SK-N-SH treated with all-trans-retinoic acid at 6 μM for 48 hours (cell line): ENCODE data around the gene SOX6.

ENCODE experiments used
- ATAC-seq: fragments of 200-7000 bp; cut with Tn5 transposase; 3 replicates; pipeline ENCODE4 v1.9.1; 2020; ENCODE audit warnings: mild to moderate bottlenecking, moderate library complexity
- ARNTL ChIP-seq: fragments of 450-650 bp; formaldehyde crosslinking; IDR thresholded peaks from 2 replicates; pipeline ENCODE4 v1.5.0; 2020; ENCODE audit warnings: low read depth, mild to moderate bottlenecking, moderate library complexity, borderline replicate concordance
- BACH2 ChIP-seq: fragments of 250-450 bp; sonication (Bioruptor Pico); IDR thresholded peaks from 2 replicates; pipeline ENCODE4 v1.9.0; 2021; ENCODE audit warnings: mild to moderate bottlenecking, borderline replicate concordance
- CREB5 ChIP-seq: fragments of 250-450 bp; sonication (Bioruptor Pico); IDR thresholded peaks from 2 replicates; pipeline ENCODE4 v1.5.1; 2020; ENCODE audit warnings: low read depth, mild to moderate bottlenecking, moderate library complexity
- CSDC2 ChIP-seq: fragments of 250-450 bp; sonication (Bioruptor Pico); IDR thresholded peaks from 2 replicates; pipeline ENCODE4 v1.5.0; 2020; ENCODE audit warnings: mild to moderate bottlenecking, moderate library complexity
- ESRRG ChIP-seq: fragments of 250-450 bp; sonication (Bioruptor Pico); IDR thresholded peaks from 2 replicates; pipeline ENCODE4 v1.6.1; 2021; ENCODE audit warnings: mild to moderate bottlenecking
- ISL1 ChIP-seq: fragments of 250-450 bp; sonication (Bioruptor Pico); IDR thresholded peaks from 2 replicates; pipeline ENCODE4 v2.1.2; 2022; ENCODE audit warnings: mild to moderate bottlenecking, moderate library complexity
- OSR1 ChIP-seq: fragments of 250-450 bp; sonication (Bioruptor Pico); IDR thresholded peaks from 2 replicates; pipeline ENCODE4 v1.8.0; 2022; ENCODE audit warnings: moderate library complexity, mild to moderate bottlenecking, inconsistent platforms
- PPARA ChIP-seq: fragments of 250-450 bp; sonication (Bioruptor Pico); IDR thresholded peaks from 2 replicates; pipeline ENCODE4 v1.5.0; 2020; ENCODE audit warnings: mild to moderate bottlenecking, borderline replicate concordance
- RARB ChIP-seq: fragments of 250-450 bp; sonication (Bioruptor Pico); IDR thresholded peaks from 2 replicates; pipeline ENCODE4 v1.8.0; 2021; ENCODE audit warnings: mild to moderate bottlenecking, moderate library complexity
- SNAI2 ChIP-seq: fragments of 250-450 bp; sonication (Bioruptor Pico); IDR thresholded peaks from 2 replicates; pipeline ENCODE4 v1.5.0; 2020; ENCODE audit warnings: mild to moderate bottlenecking, moderate library complexity
- TCF4 ChIP-seq: fragments of 250-450 bp; sonication (Bioruptor Pico); IDR thresholded peaks from 2 replicates; pipeline ENCODE4 v1.8.0; 2021; ENCODE audit warnings: mild to moderate bottlenecking, moderate library complexity, borderline replicate concordance
- TOX ChIP-seq: fragments of 250-450 bp; sonication (Bioruptor Pico); IDR thresholded peaks from 2 replicates; pipeline ENCODE4 v1.8.0; 2021; ENCODE audit warnings: mild to moderate bottlenecking, moderate library complexity, borderline replicate concordance
- TSHZ2 ChIP-seq: fragments of 250-450 bp; sonication (Bioruptor Pico); IDR thresholded peaks from 2 replicates; pipeline ENCODE4 v1.5.0; 2020; ENCODE audit warnings: mild to moderate bottlenecking, moderate library complexity
- ZFP3 ChIP-seq: fragments of 250-450 bp; sonication (Bioruptor Pico); IDR thresholded peaks from 2 replicates; pipeline ENCODE4 v1.5.0; 2020; ENCODE audit warnings: mild to moderate bottlenecking, moderate library complexity
- ZFP30 ChIP-seq: fragments of 450-650 bp; formaldehyde crosslinking; IDR thresholded peaks from 2 replicates; pipeline ENCODE4 v1.5.0; 2022; ENCODE audit warnings: mild to moderate bottlenecking, moderate library complexity
- ZNF565 ChIP-seq: fragments of 450-650 bp; formaldehyde crosslinking; conservative IDR thresholded peaks from 2 replicates; pipeline ENCODE4 v1.5.0; 2020; ENCODE audit warnings: low read depth, mild to moderate bottlenecking, moderate library complexity
- ZNF70 ChIP-seq: fragments of 450-650 bp; formaldehyde crosslinking; IDR thresholded peaks from 2 replicates; pipeline ENCODE4 v1.5.0; 2020; ENCODE audit warnings: mild to moderate bottlenecking, moderate library complexity
- TF ChIP-seq, protein P1 (sequence below): fragments of 250-450 bp; sonication (Bioruptor Pico); IDR thresholded peaks from 2 replicates; pipeline ENCODE4 v1.8.0; 2021; ENCODE audit warnings: low read depth, mild to moderate bottlenecking, moderate library complexity, borderline replicate concordance
- TF ChIP-seq, protein P2 (sequence below): fragments of 250-450 bp; sonication (Bioruptor Pico); IDR thresholded peaks from 2 replicates; pipeline ENCODE4 v1.5.1; 2021; ENCODE audit warnings: mild to moderate bottlenecking, moderate library complexity
- TF ChIP-seq, protein P3 (sequence below): fragments of 250-450 bp; sonication (Bioruptor Pico); IDR thresholded peaks from 2 replicates; pipeline ENCODE4 v1.8.0; 2020; ENCODE audit warnings: mild to moderate bottlenecking, moderate library complexity, borderline replicate concordance

SOX6 gene

DNA sequence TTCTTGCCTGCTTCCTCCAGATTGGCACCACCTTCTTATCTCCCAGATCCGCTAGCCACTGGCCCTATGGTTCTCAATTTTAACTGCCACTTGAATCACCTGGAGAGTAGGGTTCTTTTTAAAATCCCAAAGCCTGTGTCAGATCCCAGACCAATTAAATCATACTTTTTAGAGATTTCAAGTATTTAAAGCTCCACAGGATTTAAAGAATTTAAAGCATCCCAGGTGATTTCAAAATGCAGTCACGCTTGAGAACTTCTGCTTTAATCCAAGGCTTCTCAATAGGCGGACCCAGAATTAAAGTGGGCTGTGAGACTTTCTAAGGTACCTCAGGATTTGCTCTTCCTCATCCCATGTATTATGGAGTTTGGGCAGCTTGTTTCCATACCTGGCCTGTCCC, 400.0 kb downstream of the SOX6 start:
- TF ChIP-seq SNAI2 (CRISPR knock-in tag): no peak
- TF ChIP-seq ZFP3: no peak
- TF ChIP-seq ESRRG (CRISPR knock-in tag): no peak
- no peak for TF ChIP-seq ZFP30 (CRISPR knock-in tag)
- no peak for TF ChIP-seq ZNF70 (CRISPR knock-in tag)
- TF ChIP-seq TSHZ2 (CRISPR knock-in tag): no peak
- no peak for TF ChIP-seq TCF4
- no peak for TF ChIP-seq OSR1 (CRISPR knock-in tag)
- ATAC-seq: no peak

- TF ChIP-seq, protein P1, sequence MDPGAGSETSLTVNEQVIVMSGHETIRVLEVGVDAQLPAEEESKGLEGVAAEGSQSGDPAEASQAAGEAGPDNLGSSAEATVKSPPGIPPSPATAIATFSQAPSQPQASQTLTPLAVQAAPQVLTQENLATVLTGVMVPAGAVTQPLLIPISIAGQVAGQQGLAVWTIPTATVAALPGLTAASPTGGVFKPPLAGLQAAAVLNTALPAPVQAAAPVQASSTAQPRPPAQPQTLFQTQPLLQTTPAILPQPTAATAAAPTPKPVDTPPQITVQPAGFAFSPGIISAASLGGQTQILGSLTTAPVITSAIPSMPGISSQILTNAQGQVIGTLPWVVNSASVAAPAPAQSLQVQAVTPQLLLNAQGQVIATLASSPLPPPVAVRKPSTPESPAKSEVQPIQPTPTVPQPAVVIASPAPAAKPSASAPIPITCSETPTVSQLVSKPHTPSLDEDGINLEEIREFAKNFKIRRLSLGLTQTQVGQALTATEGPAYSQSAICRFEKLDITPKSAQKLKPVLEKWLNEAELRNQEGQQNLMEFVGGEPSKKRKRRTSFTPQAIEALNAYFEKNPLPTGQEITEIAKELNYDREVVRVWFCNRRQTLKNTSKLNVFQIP (CRISPR knock-in tag): no peak
- TF ChIP-seq TCF4: no peak
- TF ChIP-seq ZNF565: no peak
- TF ChIP-seq, protein P2, sequence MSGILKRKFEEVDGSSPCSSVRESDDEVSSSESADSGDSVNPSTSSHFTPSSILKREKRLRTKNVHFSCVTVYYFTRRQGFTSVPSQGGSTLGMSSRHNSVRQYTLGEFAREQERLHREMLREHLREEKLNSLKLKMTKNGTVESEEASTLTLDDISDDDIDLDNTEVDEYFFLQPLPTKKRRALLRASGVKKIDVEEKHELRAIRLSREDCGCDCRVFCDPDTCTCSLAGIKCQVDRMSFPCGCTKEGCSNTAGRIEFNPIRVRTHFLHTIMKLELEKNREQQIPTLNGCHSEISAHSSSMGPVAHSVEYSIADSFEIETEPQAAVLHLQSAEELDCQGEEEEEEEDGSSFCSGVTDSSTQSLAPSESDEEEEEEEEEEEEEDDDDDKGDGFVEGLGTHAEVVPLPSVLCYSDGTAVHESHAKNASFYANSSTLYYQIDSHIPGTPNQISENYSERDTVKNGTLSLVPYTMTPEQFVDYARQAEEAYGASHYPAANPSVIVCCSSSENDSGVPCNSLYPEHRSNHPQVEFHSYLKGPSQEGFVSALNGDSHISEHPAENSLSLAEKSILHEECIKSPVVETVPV (CRISPR knock-in tag): no peak
- no peak for TF ChIP-seq ISL1 (CRISPR knock-in tag)
- TF ChIP-seq OSR1 (CRISPR knock-in tag): no peak
- TF ChIP-seq ESRRG (CRISPR knock-in tag): no peak
- no peak for TF ChIP-seq ZNF70 (CRISPR knock-in tag)
- TF ChIP-seq BACH2 (CRISPR knock-in tag): no peak
- ATAC-seq: no peak
Measured at GRCh38 chr11:15955595-15955994, 400.8 kb downstream of the SOX6 start.

DNA sequence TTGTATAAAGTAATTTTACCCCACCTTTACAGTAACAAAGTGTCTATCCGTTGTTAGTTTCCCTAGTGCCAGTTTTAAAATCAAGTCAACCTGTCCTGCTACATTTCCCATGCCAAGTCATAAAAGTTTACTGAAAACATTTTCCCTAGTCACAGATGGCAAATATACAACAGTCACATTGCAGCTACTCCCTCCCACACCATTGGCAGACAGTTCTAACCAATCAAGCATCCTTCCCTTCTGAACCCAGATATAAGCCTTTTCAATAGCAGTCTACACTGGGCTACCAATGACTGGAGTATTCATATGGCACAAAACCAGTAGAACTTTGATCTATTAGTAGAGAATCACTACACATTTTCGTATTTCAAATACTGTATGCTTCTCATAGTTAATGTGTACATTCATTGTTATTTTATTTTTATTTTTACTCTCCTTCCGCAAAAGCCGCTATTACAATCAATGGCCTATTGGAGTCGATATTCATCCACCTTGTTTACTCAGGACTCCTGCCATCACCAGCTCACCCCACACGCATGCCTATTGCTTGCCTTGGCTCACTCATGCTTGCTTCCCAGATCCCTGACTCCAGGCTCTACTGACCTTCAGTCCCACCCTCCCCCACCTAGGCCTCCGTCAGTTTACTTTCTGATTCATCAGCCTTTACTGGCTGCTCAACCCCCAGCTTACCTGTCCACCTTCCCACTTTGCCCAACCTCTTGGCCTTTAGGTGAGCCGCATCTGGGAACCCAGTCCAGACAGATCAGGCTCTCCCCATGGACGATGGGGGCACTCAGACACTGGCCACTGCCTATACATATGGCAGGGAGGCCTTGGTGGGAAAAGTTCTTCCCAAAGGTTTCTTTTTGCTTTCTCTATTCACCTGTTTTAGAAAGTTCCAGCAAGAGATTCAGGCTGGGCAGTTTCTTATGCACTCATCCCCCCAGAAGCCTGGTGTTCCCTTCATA, 408.4 kb downstream of the SOX6 start:
- TF ChIP-seq CREB5 (CRISPR knock-in tag) (no peak), CSDC2 (CRISPR knock-in tag) (no peak), ARNTL (no peak), SNAI2 (CRISPR knock-in tag) (no peak), OSR1 (CRISPR knock-in tag) (no peak), ESRRG (CRISPR knock-in tag) (no peak), ZNF565 (no peak), TOX (no peak), PPARA (no peak), TCF4 (no peak), TSHZ2 (CRISPR knock-in tag) (no peak), RARB (no peak), ZFP3 (no peak), ZNF70 (CRISPR knock-in tag) (no peak)
- TF ChIP-seq, protein P3, sequence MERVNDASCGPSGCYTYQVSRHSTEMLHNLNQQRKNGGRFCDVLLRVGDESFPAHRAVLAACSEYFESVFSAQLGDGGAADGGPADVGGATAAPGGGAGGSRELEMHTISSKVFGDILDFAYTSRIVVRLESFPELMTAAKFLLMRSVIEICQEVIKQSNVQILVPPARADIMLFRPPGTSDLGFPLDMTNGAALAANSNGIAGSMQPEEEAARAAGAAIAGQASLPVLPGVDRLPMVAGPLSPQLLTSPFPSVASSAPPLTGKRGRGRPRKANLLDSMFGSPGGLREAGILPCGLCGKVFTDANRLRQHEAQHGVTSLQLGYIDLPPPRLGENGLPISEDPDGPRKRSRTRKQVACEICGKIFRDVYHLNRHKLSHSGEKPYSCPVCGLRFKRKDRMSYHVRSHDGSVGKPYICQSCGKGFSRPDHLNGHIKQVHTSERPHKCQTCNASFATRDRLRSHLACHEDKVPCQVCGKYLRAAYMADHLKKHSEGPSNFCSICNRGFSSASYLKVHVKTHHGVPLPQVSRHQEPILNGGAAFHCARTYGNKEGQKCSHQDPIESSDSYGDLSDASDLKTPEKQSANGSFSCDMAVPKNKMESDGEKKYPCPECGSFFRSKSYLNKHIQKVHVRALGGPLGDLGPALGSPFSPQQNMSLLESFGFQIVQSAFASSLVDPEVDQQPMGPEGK (CRISPR knock-in tag): no peak
- TF ChIP-seq, protein P2 (CRISPR knock-in tag): no peak
- no peak for ATAC-seq
